ENCODE results near the gene SLC13A5. TPM values are rescaled to one million over a fixed set of nuclear protein-coding genes. Genes with fewer than 3 reads are reported as not detected.
"Not testable (repeated sequence)": the region's sequence is repeated elsewhere in the genome, so short reads cannot be mapped to it uniquely, and the experiment has no call there.

Gene SLC13A5
- total RNA-seq, 4 donors from 2014 or later: not detected

DNA sequence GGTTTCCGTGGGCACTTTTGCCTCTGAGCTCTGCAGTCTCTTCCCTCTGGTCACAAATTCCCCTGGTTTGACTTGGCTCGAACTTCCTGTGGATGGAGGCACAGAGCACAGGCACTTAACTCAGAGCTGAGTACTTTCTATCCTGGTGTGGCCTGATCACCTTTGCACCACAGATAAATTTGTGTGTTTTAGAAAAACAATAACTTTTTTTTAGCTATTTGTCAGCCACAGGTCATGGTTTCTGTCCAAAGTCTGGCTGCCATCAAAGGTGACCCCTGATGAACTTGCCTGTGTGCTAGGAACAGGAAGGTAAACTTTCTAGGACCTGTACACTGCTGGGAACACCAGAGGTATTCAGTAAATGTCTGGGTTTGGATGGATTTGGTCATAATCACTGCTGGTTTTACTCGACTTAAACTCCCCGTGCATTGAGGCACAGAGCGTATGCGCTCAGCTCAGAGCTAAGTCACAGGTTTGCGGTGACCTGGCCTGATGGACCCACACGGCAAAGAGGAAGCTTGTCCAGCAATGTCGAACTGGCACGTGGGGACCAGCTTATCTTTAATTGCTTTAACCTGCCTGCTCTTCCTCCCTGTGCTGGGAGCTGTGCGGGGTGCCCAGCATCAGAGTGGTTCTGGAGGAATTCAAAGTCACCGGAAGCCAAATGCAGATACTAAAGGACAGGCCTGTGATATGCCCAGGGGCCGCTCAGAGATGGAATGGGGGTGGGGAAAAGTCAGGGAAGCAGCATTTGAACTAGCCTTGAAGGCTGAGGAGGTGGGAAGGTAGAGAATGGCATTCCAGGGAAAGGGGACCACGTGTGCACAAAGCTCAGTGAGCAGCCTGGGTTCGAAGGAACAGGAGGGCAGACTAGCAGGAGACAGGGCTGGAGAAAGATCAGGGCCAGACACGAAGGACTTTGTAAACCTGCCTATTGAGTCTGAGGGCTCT, 12.9 kb downstream of the SLC13A5 start:
- H3K4me1 ChIP-seq: no peaks in the 10 kb centered on the region
- H3K27me3 ChIP-seq: no peaks in the 10 kb centered on the region
- no peak overlapping the region for H3K27ac ChIP-seq
- H3K36me3 ChIP-seq: no peaks in the 10 kb centered on the region
- TF ChIP-seq POLR2A (IDR thresholded peaks at IDR 0.05): no peak
- TF ChIP-seq EP300 (IDR thresholded peaks at IDR 0.05): no peak
- TF ChIP-seq, protein P1, sequence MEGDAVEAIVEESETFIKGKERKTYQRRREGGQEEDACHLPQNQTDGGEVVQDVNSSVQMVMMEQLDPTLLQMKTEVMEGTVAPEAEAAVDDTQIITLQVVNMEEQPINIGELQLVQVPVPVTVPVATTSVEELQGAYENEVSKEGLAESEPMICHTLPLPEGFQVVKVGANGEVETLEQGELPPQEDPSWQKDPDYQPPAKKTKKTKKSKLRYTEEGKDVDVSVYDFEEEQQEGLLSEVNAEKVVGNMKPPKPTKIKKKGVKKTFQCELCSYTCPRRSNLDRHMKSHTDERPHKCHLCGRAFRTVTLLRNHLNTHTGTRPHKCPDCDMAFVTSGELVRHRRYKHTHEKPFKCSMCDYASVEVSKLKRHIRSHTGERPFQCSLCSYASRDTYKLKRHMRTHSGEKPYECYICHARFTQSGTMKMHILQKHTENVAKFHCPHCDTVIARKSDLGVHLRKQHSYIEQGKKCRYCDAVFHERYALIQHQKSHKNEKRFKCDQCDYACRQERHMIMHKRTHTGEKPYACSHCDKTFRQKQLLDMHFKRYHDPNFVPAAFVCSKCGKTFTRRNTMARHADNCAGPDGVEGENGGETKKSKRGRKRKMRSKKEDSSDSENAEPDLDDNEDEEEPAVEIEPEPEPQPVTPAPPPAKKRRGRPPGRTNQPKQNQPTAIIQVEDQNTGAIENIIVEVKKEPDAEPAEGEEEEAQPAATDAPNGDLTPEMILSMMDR (IDR thresholded peaks at IDR 0.05): no peak
- no peaks in the 10 kb centered on the region for H3K9me3 ChIP-seq
- 70 to 75% methylated on average over 15 to 16 of the region's 16 CpGs for WGBS, 2 donors
- H3K4me3 ChIP-seq: no peak overlapping the region
- DNase-seq (ENCODE audit: low spot score in 2 of 2): no peak

DNA sequence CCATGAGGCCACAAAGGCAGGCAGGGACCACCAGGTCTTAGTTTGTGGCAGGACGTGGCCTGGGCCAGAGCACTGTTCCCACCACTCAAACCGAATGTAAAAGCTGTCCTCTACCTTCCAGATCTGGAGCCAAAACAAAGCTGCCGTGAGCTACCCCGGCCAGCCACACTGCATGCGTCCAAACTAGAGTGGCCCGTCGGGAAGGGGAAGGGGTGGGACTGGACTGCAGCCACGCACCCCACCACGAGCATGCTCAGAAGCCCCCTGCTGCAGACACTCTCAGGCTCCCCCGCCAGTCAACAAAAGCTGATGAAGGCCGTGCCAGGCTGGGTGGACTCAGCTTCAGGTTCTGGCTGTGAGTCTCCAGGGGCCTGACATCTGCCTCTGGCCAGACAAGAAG, 15.2 kb downstream of the SLC13A5 start:
- DNase-seq (ENCODE audit: low spot score in 2 of 2): no peak
- H3K4me1 ChIP-seq: no peaks in the 10 kb centered on the region
- WGBS, 2 donors: 73 to 74% methylated on average over 8 to 11 of the region's 11 CpGs
- H3K36me3 ChIP-seq: no peaks in the 10 kb centered on the region
- no peaks in the 10 kb centered on the region for H3K9me3 ChIP-seq
- H3K27me3 ChIP-seq: no peaks in the 10 kb centered on the region
- no peak overlapping the region for H3K27ac ChIP-seq
- H3K4me3 ChIP-seq: no peak overlapping the region
- no peak for TF ChIP-seq POLR2A (IDR thresholded peaks at IDR 0.05)
- TF ChIP-seq, protein P1 (IDR thresholded peaks at IDR 0.05): no peak
- TF ChIP-seq EP300 (IDR thresholded peaks at IDR 0.05): no peak

DNA sequence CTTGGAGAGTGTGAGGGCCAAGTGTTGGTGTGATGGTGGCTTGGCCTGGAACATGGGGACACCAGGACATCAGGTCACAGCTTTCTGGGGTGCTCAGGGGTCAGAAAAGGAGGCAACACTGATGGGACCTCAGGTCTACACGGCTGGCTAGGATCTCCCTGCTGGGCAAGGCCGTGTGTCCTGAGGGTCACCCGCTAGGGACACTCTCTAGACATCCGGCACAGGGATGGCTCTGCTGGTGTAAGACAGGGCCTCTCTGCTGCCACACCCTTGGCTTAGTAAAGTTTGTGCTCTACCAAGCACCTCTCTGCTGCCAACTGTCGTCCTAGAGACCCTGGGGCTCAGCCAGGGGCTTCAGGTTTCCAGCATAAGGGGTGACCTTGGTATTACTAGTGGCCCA, 16.3 kb downstream of the SLC13A5 start:
- Histone ChIP-seq H3K9me3 (no peaks in the 10 kb centered on the region), H3K4me1 (no peaks in the 10 kb centered on the region), H3K27ac (no peak overlapping the region), H3K36me3 (no peaks in the 10 kb centered on the region), H3K4me3 (no peak overlapping the region), H3K27me3 (no peaks in the 10 kb centered on the region)
- TF ChIP-seq, protein P1 (IDR thresholded peaks at IDR 0.05): no peak
- no peak for TF ChIP-seq EP300 (IDR thresholded peaks at IDR 0.05)
- no peak for TF ChIP-seq POLR2A (IDR thresholded peaks at IDR 0.05)
- WGBS, 2 donors: 89 to 92% methylated on average over 4 to 5 of the region's 5 CpGs
- DNase-seq (ENCODE audit: low spot score in 2 of 2): no peak

DNA sequence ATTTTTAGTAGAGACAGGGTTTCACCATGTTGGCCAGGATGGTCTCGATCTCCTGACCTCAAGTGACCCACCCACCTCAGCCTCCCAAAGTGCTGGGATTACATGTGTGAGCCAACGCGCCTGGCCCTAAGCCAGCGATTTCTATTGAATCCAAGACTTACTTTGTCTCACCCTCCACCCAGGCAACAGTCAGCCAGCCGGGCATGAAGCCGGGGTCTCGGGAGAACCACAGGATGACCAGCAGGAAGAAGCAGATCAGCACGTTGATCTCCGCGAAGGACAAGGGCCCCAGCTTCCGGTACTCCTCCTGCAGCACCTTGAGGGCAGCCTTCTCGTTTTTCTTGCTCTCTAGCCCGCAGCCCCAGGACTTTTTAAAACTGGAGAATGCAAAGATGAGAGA, 17.6 kb downstream of the SLC13A5 start:
- H3K27me3 ChIP-seq: no peaks in the 10 kb centered on the region
- no peak for TF ChIP-seq EP300 (IDR thresholded peaks at IDR 0.05)
- TF ChIP-seq, protein P1 (IDR thresholded peaks at IDR 0.05): no peak
- no peak for TF ChIP-seq POLR2A (IDR thresholded peaks at IDR 0.05)
- DNase-seq (ENCODE audit: low spot score in 2 of 2): no peak
- H3K9me3 ChIP-seq: no peaks in the 10 kb centered on the region
- no peak overlapping the region for H3K27ac ChIP-seq
- H3K4me1 ChIP-seq: no peaks in the 10 kb centered on the region
- 66 to 83% methylated on average over 13 of the region's 13 CpGs for WGBS, 2 donors
- H3K4me3 ChIP-seq: no peak overlapping the region
- no peaks in the 10 kb centered on the region for H3K36me3 ChIP-seq

DNA sequence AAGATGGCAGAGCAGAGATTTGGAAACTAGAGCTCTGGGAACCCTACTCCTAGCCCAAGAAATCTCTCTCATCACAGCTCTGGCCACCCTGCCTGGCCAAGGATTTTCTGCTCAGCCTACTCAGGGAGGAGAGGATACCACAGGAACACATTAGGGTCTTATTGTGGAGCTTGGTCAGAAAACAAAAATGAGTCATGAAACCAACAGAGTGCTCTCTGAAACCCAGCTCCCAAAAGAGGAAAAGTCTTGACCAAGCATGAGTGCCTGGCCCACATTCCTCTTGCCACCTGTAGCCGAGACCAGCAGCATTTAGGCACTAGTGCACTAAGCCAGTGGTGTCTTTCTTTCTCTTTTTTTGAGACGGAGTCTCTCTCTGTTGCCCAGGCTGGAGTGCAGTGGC, 18.1 kb downstream of the SLC13A5 start:
- no peaks in the 10 kb centered on the region for H3K4me1 ChIP-seq
- 72 to 81% methylated on average over 2 of the region's 2 CpGs for WGBS, 2 donors
- H3K27me3 ChIP-seq: no peaks in the 10 kb centered on the region
- no peak for TF ChIP-seq EP300 (IDR thresholded peaks at IDR 0.05)
- no peak for TF ChIP-seq POLR2A (IDR thresholded peaks at IDR 0.05)
- TF ChIP-seq, protein P1 (IDR thresholded peaks at IDR 0.05): no peak
- H3K36me3 ChIP-seq: no peaks in the 10 kb centered on the region
- no peak overlapping the region for H3K4me3 ChIP-seq
- no peak overlapping the region for H3K27ac ChIP-seq
- no peak for DNase-seq (ENCODE audit: low spot score in 2 of 2)
- H3K9me3 ChIP-seq: no peaks in the 10 kb centered on the region

DNA sequence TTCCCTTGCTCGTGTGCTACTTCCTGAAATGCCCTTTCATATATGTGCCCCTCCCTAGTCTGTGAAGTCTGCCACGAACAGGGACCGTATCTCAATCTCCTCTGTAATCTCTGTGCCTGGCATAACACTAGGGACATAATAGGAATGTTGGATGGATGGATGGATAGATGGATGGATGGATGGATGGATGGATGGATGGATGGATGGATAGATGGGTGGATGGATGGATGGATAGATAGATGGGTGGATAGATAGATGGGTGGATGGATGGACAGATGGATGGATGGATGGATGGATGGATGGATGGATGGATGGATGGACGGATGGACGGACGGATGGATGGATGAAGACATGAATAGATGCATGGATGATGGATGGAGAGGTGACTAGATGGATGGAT, 21.2 kb downstream of the SLC13A5 start:
- not testable (repeated sequence) for H3K4me3 ChIP-seq; H3K9me3 ChIP-seq; H3K27me3 ChIP-seq; DNase-seq (ENCODE audit: low spot score in 2 of 2); H3K27ac ChIP-seq; H3K4me1 ChIP-seq; H3K36me3 ChIP-seq
- WGBS, 2 donors: 66 to 78% methylated on average over 6 of the region's 6 CpGs

Measured in tibial nerve (tissue), 4 donors.